Stimulated activated CD4-positive, alpha-beta T cell treated with anti-CD3 and anti-CD28 coated beads, Interleukin-2, amount 100 ng/mL, for 4 hours (primary cell): ENCODE data around the gene CETN2.
"Not testable (repeated sequence)": the region's sequence is repeated elsewhere in the genome, so short reads cannot be mapped to it uniquely, and the experiment has no call there.

Experiments
- DNase-seq: peaks from one replicate; pipeline ENCODE4 v3.0.0-alpha.2; 2020; ENCODE audit warnings: low read depth

The CETN2 gene

DNA sequence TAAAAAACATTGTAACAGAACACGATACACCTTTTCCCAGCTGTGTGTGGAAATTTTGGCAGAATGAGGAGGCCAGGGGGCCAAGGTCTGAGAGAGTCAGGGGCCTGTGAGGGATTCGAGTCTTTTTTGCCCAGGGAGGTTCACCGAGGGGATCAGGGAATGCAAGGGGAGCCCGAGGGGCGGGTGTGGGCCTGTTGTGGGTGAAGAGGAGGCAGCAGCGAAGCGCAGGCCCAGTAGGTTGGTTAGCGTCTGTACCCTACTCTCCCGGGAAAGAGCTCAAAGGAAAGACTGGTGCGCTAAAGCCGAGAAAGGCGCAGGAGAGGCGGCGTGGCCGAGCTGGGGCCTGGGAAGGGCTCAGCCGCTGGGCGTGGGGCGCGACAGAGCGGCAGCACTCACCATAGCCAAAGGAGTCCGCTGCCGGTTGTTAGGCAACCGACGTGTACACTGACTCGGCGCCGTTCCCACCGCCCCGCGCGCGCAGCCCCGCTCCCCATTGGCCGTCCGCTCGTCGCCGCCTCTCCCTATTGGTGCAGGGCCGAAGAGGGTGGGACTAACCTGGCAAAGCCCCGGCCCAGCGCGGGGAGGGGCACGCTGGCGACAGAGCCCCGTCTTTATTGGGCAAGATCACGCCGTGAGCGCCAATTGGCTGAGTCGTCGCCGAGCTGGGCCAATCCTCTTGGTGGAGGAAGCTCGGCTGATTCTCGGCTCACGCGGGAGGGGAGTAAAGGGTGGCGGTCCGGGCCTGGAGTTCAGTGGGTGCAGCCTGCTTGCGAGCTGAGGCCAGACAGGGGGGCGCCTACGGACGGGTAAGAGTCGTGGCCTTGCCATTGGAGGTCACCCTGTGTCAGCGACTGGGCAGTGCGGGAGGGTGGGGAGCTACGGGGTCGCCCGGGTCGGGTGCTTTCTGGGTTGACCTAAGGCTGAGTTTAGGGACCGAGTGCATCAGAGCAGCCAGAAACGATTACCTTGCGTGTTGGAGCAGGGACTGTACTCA is at the start of gene CETN2, which contains the start of gene NSDHL:
Gene CETN2 (minus strand): TSS at position 446 of the 994 bp plus-strand sequence. CDS start 47 bp downstream, at position 399.
Gene NSDHL (plus strand): TSS at position 752 of the 994 bp plus-strand sequence. CDS start 15,262 bp downstream, outside the sequence.
- DNase-seq: peak; percentile 89

DNA sequence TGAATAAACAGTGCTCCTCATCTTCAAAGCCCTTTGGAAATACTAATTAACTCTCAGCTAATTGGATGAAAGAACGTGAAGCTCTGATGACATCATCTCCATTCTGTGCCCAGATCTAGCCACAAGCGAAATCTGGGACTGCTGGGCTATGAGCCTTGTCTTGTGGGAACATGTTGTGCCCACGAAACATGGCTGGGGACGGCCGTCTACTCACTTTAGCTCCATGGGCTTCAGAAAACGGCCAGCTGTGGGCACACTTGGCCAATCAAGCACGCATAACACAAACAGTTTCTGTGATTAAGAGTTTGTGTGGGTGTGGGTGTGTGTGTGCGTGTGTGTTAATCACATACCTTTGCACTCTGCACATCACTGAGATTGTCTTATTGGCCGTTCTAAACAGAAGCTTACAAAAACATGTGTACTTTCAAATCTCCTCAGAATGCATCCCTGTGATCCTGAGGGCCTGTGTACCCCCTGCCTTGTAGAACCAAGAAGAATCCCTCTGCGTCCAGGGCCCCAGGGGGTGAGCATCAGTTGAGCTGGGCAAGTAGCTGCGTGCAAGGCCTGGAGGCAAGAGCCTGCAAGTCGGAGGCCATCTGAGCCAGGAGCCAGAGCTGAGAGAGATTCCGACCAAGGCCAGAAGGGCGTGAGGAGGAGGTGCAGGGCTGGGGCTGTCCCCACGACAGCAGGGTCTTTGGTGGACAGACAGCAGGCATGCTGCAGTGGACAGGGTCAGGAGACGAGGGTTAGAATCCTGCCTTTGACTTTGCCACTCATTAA is 48.6 kb upstream of the CETN2 start:
- no peak for DNase-seq

DNA sequence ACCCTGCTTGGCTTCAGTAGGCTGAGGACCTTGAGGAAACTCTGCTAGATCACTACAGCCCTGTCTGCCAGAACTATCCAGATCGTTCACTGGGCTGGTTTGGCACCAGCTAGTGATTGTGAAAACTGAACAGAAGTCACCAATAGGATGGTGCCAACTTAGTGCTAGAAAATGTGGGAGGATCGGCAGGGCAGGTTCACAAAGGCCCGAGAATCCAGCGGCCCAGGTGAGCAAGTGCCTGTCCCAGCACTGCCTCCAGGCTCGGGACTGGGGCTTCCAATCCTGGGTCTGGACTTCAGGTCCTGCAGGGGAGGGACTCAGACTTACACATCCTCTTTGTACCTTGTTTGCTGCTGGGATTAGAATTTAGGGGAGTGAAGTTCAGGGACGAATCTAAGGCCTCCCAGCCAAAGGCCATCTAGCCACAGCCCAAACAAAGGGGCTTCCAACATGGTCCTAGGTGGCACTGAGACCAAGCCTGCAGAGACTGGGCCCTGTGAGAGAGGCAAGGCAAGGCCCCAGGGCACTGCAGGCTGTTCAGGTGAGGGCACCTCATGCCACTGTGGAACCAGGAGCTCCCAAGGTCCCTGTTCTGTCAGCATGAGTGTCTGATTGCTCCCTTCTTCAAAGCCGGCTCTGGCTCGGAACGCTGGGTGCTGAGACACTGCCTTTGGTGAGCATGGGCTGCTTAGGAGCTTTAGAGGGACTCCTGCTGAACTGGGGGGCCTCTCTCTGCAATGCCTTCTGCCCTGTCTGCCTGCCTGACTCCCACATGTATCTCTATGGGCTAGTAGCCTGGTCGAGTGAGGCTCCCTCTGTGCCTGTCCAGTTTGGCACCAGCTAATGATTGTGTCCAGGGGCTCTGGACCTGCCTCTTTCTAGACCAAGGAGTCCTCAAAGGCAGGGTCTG is 46.6 kb upstream of the CETN2 start:
- DNase-seq: no peak

DNA sequence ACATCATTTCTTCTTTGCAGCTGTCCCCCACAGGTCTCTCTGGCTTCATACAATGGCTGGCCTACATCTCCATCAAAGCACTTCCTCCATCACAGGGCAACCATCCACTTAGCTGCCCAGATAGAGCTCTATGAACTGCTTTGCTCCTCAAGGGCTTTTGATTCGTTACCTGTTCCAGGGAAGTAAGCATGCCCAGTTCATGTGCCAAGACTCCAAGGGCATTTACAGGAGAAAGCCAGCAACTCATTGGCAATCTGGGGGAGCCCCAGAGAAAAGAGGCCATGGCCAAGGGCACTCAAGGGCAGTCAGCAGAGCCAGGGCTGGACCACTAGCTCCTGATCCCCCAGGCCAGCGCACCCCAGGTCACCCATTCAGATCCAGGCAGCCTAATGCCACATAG is 42.8 kb upstream of the CETN2 start:
- no peak for DNase-seq

DNA sequence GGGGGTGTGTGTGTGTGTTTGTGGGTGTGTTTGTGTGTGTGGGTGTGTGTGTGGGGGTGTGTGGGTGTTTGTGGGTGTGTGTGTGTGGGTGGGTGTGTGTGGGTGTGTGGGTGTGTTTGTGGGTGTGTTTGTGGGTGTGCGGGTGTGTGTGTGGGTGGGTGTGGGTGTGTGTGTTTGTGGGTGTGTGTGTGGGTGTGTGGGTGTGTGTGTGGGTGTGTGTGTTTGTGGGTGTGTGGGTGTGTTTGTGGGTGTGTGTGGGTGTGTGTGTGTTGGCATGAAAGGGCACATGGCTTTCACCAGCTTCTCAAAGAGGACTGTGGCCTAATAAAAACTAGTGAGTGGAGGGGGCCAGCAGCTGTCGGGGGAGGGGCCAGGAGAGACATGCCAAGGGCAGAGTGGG is 42.0 kb upstream of the CETN2 start:
- DNase-seq: no peak

DNA sequence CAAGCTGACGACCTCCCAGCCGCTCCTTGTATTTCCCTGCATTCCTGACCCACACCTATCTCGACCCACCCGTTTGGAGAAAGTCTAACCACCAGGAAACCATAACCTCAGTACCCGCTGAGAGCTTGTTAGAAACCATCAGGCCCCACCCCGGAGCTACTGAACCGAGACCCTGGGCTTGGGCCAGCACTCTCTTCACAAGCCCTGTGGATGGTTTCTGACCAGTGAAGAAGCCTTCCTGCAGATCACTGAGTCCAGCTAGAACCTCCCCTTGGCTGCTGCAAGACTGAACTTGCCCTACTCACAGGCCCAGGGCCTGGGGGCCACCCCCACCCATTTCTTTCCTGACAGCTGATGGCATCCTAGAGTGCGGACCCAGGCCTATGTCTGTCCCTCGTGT is 40.7 kb upstream of the CETN2 start:
- DNase-seq: no peak

DNA sequence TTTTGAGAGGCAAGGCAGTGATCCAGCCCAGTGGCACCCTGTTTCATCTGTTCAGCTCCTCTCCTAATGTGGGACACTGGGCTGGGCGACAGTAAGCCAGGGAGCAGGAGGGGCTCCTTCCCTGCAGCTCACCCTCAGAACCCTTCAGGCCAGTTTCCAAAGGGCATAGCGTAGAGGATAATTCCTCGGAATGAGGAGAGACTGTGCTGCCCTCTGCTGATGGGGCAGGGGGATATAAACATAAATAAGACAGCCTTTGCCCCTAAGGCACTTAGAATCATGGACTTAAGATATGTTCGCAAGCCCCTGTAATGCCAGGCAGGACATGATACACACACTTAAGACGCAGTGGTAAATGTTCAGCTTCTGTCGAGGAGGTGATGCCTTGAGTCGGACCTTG is 39.4 kb upstream of the CETN2 start:
- DNase-seq: no peak

DNA sequence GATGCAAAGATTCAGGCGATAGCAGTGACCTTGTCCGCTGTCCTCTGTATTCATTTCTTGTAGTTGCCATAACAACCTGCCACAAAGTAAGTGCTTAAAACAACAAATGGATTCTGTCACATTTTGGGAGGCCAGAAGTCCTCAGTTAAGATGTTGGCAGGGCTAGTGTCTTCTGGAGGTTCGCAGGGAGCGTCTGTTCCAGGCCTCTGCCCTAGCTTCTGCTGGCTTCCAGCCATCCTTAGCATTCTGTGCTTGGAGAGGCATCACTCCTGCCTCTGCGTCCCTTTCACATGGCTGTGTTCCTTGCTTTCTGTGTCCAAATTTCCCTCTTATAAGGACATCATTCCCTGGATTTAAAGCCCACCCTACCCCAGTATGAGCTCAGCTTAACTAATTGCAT is 35.8 kb upstream of the CETN2 start:
- DNase-seq: no peak

DNA sequence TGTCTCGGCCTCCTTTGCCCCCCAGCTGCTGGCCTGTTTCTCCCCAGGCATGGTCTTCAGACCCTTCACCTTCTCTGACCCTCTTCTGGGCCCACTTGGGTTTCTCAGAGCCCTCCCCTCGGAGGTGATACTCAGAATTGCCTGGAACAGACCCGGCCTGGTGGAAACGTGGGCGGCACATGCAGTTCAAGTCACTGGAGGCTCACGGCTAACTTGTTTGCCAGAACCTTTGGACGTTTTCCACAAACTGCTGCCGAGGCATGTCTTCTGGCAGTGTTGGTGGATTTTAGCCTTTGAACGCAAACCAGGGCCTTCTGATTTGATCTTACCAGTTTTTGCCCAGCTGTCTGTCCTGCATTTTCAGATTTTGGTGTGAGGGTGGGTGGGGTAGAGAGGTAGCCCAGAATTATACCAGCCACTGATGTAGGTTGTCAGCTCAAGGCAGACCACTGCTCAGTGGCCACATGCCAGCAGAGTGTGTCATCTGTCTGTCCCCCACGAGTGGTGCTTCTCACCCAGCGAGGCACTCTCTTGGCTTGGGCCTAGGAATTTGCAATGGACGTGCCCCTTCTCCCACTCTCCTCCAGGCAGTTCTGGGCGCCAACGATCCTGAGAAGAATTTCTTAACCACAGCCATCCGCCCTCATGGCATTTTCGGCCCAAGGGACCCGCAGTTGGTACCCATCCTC is 34.8 kb upstream of the CETN2 start:
- DNase-seq: no peak

DNA sequence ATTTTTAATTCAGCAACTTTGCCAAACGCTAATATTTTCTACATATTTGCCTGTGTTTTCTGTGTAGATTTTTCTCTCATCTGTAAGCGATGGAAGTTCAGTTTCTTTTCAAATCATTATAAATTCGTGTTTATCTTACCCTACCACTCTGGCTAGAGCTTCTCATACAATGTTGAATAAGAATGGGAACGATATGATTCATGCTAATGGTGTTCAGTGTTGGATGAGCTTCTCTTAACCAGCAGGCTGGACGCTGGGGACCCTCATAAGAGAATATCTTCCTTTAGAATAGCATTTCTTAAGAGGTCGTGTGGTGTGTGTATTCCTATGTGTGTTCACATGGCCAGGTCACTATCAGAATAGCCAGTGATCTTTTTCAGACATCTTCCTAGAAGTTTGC is 31.3 kb upstream of the CETN2 start:
- DNase-seq: no peak

DNA sequence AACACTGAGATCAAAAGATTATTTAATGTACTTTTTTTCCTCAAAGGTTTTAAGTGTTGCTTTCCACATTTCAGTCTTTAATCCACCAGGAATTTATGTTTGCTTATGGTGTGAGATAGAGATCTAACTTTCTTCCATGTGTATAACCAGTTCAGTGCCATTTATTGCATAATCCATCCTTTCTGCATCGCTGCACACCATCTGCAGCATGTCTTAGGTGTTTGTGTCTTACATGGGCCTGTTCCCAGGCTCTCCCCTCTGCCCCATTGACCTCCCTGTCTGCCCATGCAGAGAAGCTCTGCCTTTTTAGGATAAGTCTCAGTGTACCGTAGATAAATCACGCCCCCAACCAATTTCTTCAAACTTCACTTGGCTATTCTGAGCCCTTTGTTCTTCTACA is 30.6 kb upstream of the CETN2 start:
- no peak for DNase-seq

DNA sequence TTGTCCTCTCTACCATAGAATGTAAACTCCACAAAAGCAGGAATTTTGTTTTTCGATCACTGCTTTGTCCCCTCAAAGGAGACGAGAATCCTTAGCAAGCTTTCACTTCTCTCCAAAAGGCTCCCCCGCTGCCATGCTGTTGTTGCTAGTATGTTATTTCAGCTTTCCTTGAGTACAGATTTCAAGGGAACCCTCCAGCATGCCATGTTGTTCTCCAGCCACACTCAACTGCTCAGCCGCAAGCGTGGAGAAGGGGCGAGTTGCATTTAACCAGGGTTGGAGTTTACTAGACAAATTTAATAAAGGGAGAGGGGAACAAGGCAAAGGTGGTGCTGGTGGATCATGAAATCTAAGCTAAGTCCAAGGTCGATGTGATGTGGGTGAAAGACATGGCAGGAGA is 23.4 kb upstream of the CETN2 start:
- DNase-seq: no peak

DNA sequence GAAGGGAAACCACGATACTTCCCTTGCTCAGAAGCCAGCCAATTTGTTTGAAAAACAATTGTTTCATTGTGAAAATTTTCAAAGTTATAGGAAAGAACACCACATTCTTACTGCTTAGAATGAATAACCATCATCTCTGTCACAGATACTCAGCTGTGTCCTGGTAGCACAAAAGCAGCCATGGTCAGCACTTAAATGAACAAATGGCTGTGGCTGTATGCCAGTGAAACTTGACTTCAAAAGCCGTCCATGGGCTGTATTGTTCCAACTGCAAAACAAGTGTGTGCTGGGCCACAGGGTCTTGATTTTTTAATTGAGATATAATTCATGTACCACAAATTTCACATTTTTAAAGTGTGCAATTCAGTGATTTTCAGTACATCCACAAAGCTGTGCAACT is 19.9 kb upstream of the CETN2 start:
- no peak for DNase-seq

DNA sequence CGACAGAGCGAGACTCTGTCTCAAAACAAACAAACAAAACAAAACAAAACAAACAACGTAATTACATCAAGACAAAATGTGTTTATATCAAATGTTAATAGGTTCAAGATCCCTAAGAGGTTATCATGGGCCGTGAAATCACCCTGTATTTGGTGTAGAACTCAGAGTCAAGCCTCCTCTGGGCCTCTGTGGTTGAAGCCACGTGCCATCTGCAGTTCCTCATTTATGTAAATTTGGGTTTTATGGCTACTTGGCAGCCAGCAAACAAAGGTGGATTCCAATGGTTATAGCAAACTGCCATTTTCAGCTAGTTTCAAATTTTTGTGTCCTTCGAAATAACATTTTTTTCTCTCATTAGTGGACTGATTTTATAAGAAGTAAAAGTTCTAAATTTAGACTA is 16.7 kb upstream of the CETN2 start:
- no peak for DNase-seq

DNA sequence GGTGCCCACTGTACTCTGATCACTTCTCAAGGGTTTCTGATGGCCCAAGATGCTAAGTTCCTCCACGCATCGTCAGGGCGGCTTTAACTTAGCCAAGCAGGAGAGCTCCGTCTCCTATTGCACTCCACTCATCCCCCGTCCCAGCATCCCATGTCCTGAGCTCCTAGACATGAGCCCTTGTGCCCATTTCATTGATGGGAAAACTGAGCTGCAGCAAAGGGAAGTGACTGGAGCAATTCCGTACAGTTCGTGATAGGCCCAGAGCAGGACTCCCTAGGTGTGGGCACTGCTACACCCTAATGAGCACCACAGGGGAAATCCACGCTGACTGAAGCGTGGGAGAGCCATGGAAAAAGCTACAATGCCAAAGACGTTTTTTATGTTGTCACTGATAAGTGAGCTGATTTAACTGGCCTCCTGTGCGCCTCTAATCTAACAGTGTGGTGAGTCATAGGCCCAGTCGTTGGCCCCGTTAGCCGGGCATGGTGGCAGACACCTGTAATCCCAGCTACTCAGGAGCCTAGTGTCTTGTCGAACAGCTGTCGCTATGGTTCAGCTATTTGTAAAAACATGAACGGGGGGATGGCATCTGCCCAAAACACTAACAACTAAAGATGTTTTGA is 15.2 kb upstream of the CETN2 start:
- DNase-seq: no peak

DNA sequence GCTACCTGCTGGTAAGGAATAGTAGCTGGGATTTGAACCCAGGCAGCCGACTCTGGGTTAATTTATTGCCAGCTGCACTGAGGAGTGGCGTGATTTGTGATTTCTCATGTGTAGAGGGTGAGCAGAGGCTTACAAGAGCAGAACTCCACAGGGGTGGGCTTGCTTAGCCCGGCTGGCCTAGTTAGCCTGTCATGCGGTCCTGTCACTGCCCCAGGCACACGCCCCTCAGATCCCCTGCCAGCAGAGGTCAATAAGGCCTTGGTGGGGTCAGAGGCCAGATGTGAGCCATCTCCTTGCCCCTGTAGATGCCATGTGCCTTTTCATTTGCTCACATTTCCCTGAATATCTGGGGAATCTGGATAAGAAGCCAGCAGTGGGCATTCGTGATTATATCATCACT is 13.7 kb upstream of the CETN2 start:
- DNase-seq: no peak

DNA sequence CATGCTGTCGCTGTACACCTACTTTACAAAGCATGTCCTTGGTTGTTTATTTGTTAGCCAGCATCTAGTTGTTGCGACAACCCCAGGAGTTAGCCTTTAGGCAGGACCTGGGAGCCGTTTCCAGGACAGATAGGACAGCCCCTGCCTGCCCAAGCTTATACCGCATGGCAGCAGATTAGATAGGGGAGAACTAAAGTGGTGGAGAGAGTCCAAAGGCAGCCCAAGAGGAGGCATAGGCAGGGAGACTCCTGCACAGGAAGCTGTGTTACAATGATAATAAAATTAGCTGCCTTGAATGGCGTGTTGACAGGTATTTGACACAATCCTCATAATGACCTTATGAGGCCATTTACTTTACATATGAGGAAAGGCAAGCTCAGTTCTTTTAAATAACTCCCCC is 13.3 kb upstream of the CETN2 start:
- no peak for DNase-seq

DNA sequence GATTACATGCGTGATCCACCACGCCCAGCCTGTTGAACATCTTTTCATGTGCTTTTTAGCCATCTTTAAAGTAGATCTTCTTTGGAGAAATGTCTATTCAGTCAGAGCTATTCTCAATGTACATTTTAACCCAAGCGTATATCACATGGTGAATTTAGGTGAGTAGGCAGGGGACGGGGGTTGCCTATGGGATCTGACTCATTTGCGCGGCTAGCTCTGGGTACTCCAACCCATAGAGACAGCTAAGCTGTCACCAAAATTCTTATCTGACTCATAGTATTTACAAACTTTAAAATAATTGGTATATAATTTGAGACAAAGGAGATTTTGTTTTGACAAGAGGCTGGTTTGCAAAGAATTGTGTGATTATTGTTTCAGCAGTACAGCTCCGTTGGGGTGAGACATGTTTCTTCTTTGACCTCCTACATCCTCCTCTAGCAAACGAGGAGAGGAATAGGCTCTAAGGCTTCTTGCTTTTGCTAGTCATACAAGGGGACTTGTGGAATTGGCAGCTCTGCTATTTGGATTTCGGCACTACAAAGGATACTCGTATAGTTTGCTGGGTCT is 12.3 kb upstream of the CETN2 start:
- DNase-seq: no peak

DNA sequence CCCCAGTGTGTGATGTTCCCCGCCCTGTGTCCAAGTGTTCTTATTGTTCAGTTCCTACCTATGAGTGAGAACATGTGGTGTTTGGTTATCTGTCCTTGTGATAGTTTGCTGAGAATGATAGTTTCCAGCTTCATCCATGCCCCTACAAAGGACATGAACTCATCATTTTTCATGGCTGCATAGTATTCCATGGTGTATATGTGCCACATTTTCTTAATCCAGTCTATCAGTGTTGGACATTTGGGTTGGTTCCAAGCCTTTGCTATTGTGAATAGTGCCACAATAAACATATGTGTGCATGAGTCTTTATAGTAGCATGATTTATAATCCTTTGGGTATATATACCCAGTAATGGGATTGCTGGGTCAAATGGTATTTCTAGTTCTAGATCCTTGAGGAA is 4.9 kb upstream of the CETN2 start:
- DNase-seq: not testable (repeated sequence)

DNA sequence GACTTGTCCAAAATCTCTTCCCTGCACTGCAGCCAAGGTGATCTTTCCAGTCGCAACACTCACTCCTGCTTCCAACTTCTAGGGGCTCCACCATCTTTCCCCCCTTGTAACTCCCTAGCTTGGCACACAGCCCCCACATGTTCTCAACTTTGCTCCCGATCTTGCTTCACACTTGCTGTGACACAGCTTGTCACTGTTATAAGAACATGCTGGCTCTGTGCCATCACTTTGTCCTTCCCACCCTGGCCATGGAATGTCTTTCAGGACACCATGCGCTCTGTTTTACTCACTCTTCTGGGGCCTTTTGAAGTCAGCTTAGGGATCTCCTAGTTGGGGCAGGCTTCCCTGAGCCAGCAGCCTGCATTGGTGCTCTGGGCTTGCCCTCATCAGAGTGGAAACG is 2.8 kb upstream of the CETN2 start:
- no peak for DNase-seq

DNA sequence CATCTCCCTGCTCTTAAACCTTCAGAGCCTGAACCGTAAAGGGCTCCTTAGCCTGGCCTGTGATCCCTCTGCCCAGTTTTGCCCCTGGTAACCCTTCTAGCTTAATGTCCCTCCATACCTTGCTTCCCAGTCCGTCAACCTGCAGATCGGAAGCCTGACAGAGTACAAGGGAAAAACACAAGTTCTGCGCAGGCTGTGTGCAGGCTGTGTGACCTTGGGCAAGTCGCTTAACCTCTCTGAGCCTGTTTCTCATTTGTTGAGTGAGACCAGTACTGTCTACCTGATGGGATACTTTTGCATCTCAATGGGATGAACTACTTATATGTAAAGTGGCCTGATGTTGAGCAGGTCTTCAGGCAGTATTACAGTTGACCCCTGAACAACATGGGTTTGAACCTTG is 2.0 kb upstream of the CETN2 start:
- no peak for DNase-seq
